ENCODE results near the gene CSNK1D.

CSNK1D gene

GRCh38 chr17:82249896-82250581 is 23.5 kb downstream of the CSNK1D start:
- Mint-ChIP-seq H3K4me3 (no peak overlapping the region), H3K36me3 (ENCODE audit: low read depth) (peaks cover 88% of the 10 kb centered on the region), H3K9me3 (no peaks in the 10 kb centered on the region), H3K27me3 (no peaks in the 10 kb centered on the region), H3K27ac (no peak overlapping the region), H3K4me1 (ENCODE audit: low read depth) (peaks cover 52% of the 10 kb centered on the region)
- intact Hi-C loops (cut with micrococcal nuclease) = no loop called here

- Mint-ChIP-seq H3K4me1 (ENCODE audit: low read depth) (peaks cover 62% of the 10 kb centered on the region), H3K4me3 (no peak overlapping the region), H3K27ac (peak overlapping the region; percentile 35), H3K36me3 (ENCODE audit: low read depth) (peaks cover 96% of the 10 kb centered on the region), H3K27me3 (no peaks in the 10 kb centered on the region), H3K9me3 (no peaks in the 10 kb centered on the region)
- intact Hi-C loops (cut with micrococcal nuclease) = no loop called here
Observed at GRCh38 chr17:82248815-82249674, 24.5 kb downstream of the CSNK1D start.

GRCh38 chr17:82247856-82248671 is 25.4 kb downstream of the CSNK1D start:
- Mint-ChIP-seq H3K4me3 (no peak overlapping the region), H3K9me3 (no peaks in the 10 kb centered on the region), H3K27me3 (no peaks in the 10 kb centered on the region), H3K27ac (peak overlapping the region; percentile 35), H3K36me3 (ENCODE audit: low read depth) (peaks cover 100% of the 10 kb centered on the region), H3K4me1 (ENCODE audit: low read depth) (peaks cover 72% of the 10 kb centered on the region)
- intact Hi-C loops (cut with micrococcal nuclease) = no loop called here

GRCh38 chr17:82247182-82247823 is 26.2 kb downstream of the CSNK1D start:
- H3K27me3 Mint-ChIP-seq = no peaks in the 10 kb centered on the region
- H3K4me1 Mint-ChIP-seq (ENCODE audit: low read depth) = peaks cover 79% of the 10 kb centered on the region
- peaks cover 100% of the 10 kb centered on the region for H3K36me3 Mint-ChIP-seq (ENCODE audit: low read depth)
- no peaks in the 10 kb centered on the region for H3K9me3 Mint-ChIP-seq
- no peak overlapping the region for H3K4me3 Mint-ChIP-seq
- intact Hi-C loops (cut with micrococcal nuclease) = no loop called here
- H3K27ac Mint-ChIP-seq = peak overlapping the region; percentile 31

GRCh38 chr17:82246365-82247181 is 26.9 kb downstream of the CSNK1D start:
- H3K9me3 Mint-ChIP-seq = no peaks in the 10 kb centered on the region
- H3K4me1 Mint-ChIP-seq (ENCODE audit: low read depth) = peaks cover 87% of the 10 kb centered on the region
- H3K27me3 Mint-ChIP-seq = no peaks in the 10 kb centered on the region
- H3K4me3 Mint-ChIP-seq = no peak overlapping the region
- intact Hi-C loops (cut with micrococcal nuclease) = no loop called here
- peaks cover 99% of the 10 kb centered on the region for H3K36me3 Mint-ChIP-seq (ENCODE audit: low read depth)
- H3K27ac Mint-ChIP-seq = peak overlapping the region; percentile 31

- intact Hi-C loops (cut with micrococcal nuclease) = no loop called here
- Mint-ChIP-seq H3K4me1 (ENCODE audit: low read depth) (peaks cover 92% of the 10 kb centered on the region), H3K4me3 (no peak overlapping the region), H3K27ac (no peak overlapping the region), H3K27me3 (no peaks in the 10 kb centered on the region), H3K36me3 (ENCODE audit: low read depth) (peaks cover 99% of the 10 kb centered on the region), H3K9me3 (no peaks in the 10 kb centered on the region)
Observed at GRCh38 chr17:82246040-82246364, 27.5 kb downstream of the CSNK1D start.

- H3K27me3 Mint-ChIP-seq = no peaks in the 10 kb centered on the region
- no peaks in the 10 kb centered on the region for H3K9me3 Mint-ChIP-seq
- intact Hi-C loops (cut with micrococcal nuclease) = no loop called here
- no peak overlapping the region for H3K4me3 Mint-ChIP-seq
- peak overlapping the region; percentile 49 for H3K27ac Mint-ChIP-seq
- peaks cover 99% of the 10 kb centered on the region for H3K36me3 Mint-ChIP-seq (ENCODE audit: low read depth)
- H3K4me1 Mint-ChIP-seq (ENCODE audit: low read depth) = peaks cover 99% of the 10 kb centered on the region
Observed at GRCh38 chr17:82245134-82246039, 28.1 kb downstream of the CSNK1D start.

GRCh38 chr17:82244413-82245133 is 28.9 kb downstream of the CSNK1D start:
- H3K27me3 Mint-ChIP-seq = no peaks in the 10 kb centered on the region
- H3K4me1 Mint-ChIP-seq (ENCODE audit: low read depth) = peaks cover 99% of the 10 kb centered on the region
- peaks cover 99% of the 10 kb centered on the region for H3K36me3 Mint-ChIP-seq (ENCODE audit: low read depth)
- no peaks in the 10 kb centered on the region for H3K9me3 Mint-ChIP-seq
- no peak overlapping the region for H3K4me3 Mint-ChIP-seq
- intact Hi-C loops (cut with micrococcal nuclease) = loop anchor here (5.0 kb wide), 1 partner anchor 37 kb away; no protein-coding TSS in a partner anchor
- peak overlapping the region; percentile 49 for H3K27ac Mint-ChIP-seq

GRCh38 chr17:82243648-82244412 is 29.7 kb downstream of the CSNK1D start:
- Mint-ChIP-seq H3K4me3 (no peak overlapping the region), H3K27me3 (no peaks in the 10 kb centered on the region), H3K9me3 (no peaks in the 10 kb centered on the region), H3K36me3 (ENCODE audit: low read depth) (peaks cover 99% of the 10 kb centered on the region), H3K4me1 (ENCODE audit: low read depth) (peaks cover 100% of the 10 kb centered on the region), H3K27ac (no peak overlapping the region)
- intact Hi-C loops (cut with micrococcal nuclease) = loop anchor here (5.0 kb wide), 1 partner anchor 37 kb away; no protein-coding TSS in a partner anchor

- intact Hi-C loops (cut with micrococcal nuclease) = loop anchor here (5.0 kb wide), 1 partner anchor 36 kb away; no protein-coding TSS in a partner anchor
- no peaks in the 10 kb centered on the region for H3K9me3 Mint-ChIP-seq
- no peak overlapping the region for H3K4me3 Mint-ChIP-seq
- H3K27me3 Mint-ChIP-seq = no peaks in the 10 kb centered on the region
- no peak overlapping the region for H3K27ac Mint-ChIP-seq
- peaks cover 100% of the 10 kb centered on the region for H3K4me1 Mint-ChIP-seq (ENCODE audit: low read depth)
- peaks cover 99% of the 10 kb centered on the region for H3K36me3 Mint-ChIP-seq (ENCODE audit: low read depth)
Observed at GRCh38 chr17:82242977-82243647, 30.4 kb downstream of the CSNK1D start.

GRCh38 chr17:82242698-82242976 is 30.9 kb downstream of the CSNK1D start:
- Mint-ChIP-seq H3K27ac (peak overlapping the region; percentile 65), H3K4me1 (ENCODE audit: low read depth) (peaks cover 100% of the 10 kb centered on the region), H3K36me3 (ENCODE audit: low read depth) (peaks cover 99% of the 10 kb centered on the region), H3K9me3 (no peaks in the 10 kb centered on the region), H3K27me3 (no peaks in the 10 kb centered on the region), H3K4me3 (no peak overlapping the region)
- intact Hi-C loops (cut with micrococcal nuclease) = loop anchor here (5.0 kb wide), 1 partner anchor 35 kb away; no protein-coding TSS in a partner anchor
